Superior temporal gyrus (tissue), 1 donor: ENCODE results near the gene JADE1.

Experiments used
- DNase-seq: peaks from one replicate; pipeline ENCODE4 v3.0.0-alpha.2; 2016; ENCODE audit errors: extremely low spot score

Gene JADE1

GRCh38 chr4:128841402-128841801, 31.9 kb downstream of the JADE1 start:
- no peak for DNase-seq

GRCh38 chr4:128844931-128845330, 35.4 kb downstream of the JADE1 start:
- no peak for DNase-seq

GRCh38 chr4:128846063-128846462, 36.6 kb downstream of the JADE1 start:
- no peak for DNase-seq

- DNase-seq: no peak
Observed at GRCh38 chr4:128847082-128847724, 37.7 kb downstream of the JADE1 start.

GRCh38 chr4:128848461-128848860, 39.0 kb downstream of the JADE1 start:
- no peak for DNase-seq

- DNase-seq: no peak
Observed at GRCh38 chr4:128850252-128850651, 40.8 kb downstream of the JADE1 start.

- no peak for DNase-seq
Observed at GRCh38 chr4:128853741-128854140, 44.2 kb downstream of the JADE1 start.

- no peak for DNase-seq
Observed at GRCh38 chr4:128854433-128854832, 44.9 kb downstream of the JADE1 start.

GRCh38 chr4:128855621-128856020, 46.1 kb downstream of the JADE1 start:
- no peak for DNase-seq

GRCh38 chr4:128856246-128856645, 46.7 kb downstream of the JADE1 start:
- no peak for DNase-seq

GRCh38 chr4:128858879-128859671, 49.6 kb downstream of the JADE1 start:
- no peak for DNase-seq

- DNase-seq: no peak
Observed at GRCh38 chr4:128859887-128860677, 50.6 kb downstream of the JADE1 start.

GRCh38 chr4:128861856-128862518, 52.5 kb downstream of the JADE1 start:
- no peak for DNase-seq

- no peak for DNase-seq
Observed at GRCh38 chr4:128862608-128863311, 53.3 kb downstream of the JADE1 start.

- DNase-seq: peak; percentile 94
Observed at GRCh38 chr4:128863312-128864075, 54.0 kb downstream of the JADE1 start.

- no peak for DNase-seq
Observed at GRCh38 chr4:128865132-128865531, 55.6 kb downstream of the JADE1 start.

- no peak for DNase-seq
Observed at GRCh38 chr4:128866269-128866668, 56.8 kb downstream of the JADE1 start.

GRCh38 chr4:128866691-128867090, 57.2 kb downstream of the JADE1 start:
- DNase-seq: no peak

- DNase-seq: no peak
Observed at GRCh38 chr4:128868758-128869157, 59.3 kb downstream of the JADE1 start.

GRCh38 chr4:128869776-128870509, 60.4 kb downstream of the JADE1 start:
- DNase-seq: no peak
